ENCODE measurements around the gene RBL2.

Gene RBL2

GRCh38 chr16:53453928-53454327 is 19.7 kb downstream of the RBL2 start:
- DNase-seq (ENCODE audit: low read depth in 3 of 3), result no peak

GRCh38 chr16:53456625-53457024 is 22.4 kb downstream of the RBL2 start:
- DNase-seq (ENCODE audit: low read depth in 3 of 3), result no peak

GRCh38 chr16:53457670-53458069 is 23.4 kb downstream of the RBL2 start:
- peak; percentile 30 to 53 (median 41) for DNase-seq (ENCODE audit: low read depth in 3 of 3)

- DNase-seq (ENCODE audit: low read depth in 3 of 3), result no peak
Observed at GRCh38 chr16:53458635-53459034, 24.4 kb downstream of the RBL2 start.

- DNase-seq (ENCODE audit: low read depth in 3 of 3), result no peak
Observed at GRCh38 chr16:53465606-53466280, 31.5 kb downstream of the RBL2 start.

GRCh38 chr16:53476867-53477266 is 42.6 kb downstream of the RBL2 start:
- no peak for DNase-seq (ENCODE audit: low read depth in 3 of 3)

GRCh38 chr16:53478965-53479364 is 44.7 kb downstream of the RBL2 start:
- no peak for DNase-seq (ENCODE audit: low read depth in 3 of 3)

GRCh38 chr16:53480394-53480793 is 46.1 kb downstream of the RBL2 start:
- no peak for DNase-seq (ENCODE audit: low read depth in 3 of 3)

GRCh38 chr16:53482123-53482522 is 47.9 kb downstream of the RBL2 start:
- no peak for DNase-seq (ENCODE audit: low read depth in 3 of 3)

- no peak for DNase-seq (ENCODE audit: low read depth in 3 of 3)
Observed at GRCh38 chr16:53484542-53484941, 50.3 kb downstream of the RBL2 start.

GRCh38 chr16:53486230-53486629 is 52.0 kb downstream of the RBL2 start:
- DNase-seq (ENCODE audit: low read depth in 3 of 3), result no peak

- DNase-seq (ENCODE audit: low read depth in 3 of 3), result no peak
Observed at GRCh38 chr16:53489755-53490154, 55.5 kb downstream of the RBL2 start.

GRCh38 chr16:53492503-53492902 is 58.2 kb downstream of the RBL2 start:
- DNase-seq (ENCODE audit: low read depth in 3 of 3), result no peak

- DNase-seq (ENCODE audit: low read depth in 3 of 3), result no peak
Observed at GRCh38 chr16:53494636-53495035, 60.4 kb downstream of the RBL2 start.

GRCh38 chr16:53495325-53495724 is 61.1 kb downstream of the RBL2 start:
- no peak for DNase-seq (ENCODE audit: low read depth in 3 of 3)

- no peak for DNase-seq (ENCODE audit: low read depth in 3 of 3)
Observed at GRCh38 chr16:53498984-53499383, 64.7 kb downstream of the RBL2 start.

- no peak for DNase-seq (ENCODE audit: low read depth in 3 of 3)
Observed at GRCh38 chr16:53501216-53501859, 67.1 kb downstream of the RBL2 start.

GRCh38 chr16:53502331-53503269 is 68.3 kb downstream of the RBL2 start, which contains the start of gene AKTIP:
TSS of gene AKTIP (minus strand) at chr16:53503209. CDS start at chr16:53500259, 2,950 bp downstream.
- peak in 1 of 3 donors; percentile 61 for DNase-seq (ENCODE audit: low read depth in 3 of 3)

- peak; percentile 99 to 100 (median 99) for DNase-seq (ENCODE audit: low read depth in 3 of 3)
Observed at GRCh38 chr16:53503270-53503923, 69.1 kb downstream of the RBL2 start.

- no peak for DNase-seq (ENCODE audit: low read depth in 3 of 3)
Observed at GRCh38 chr16:53503991-53504663, 69.9 kb downstream of the RBL2 start.

- no peak for DNase-seq (ENCODE audit: low read depth in 3 of 3)
Observed at GRCh38 chr16:53504665-53505064, 70.4 kb downstream of the RBL2 start.
